ENCODE data around the gene NKAPD1. TPM values are rescaled to one million over a fixed set of nuclear protein-coding genes. Genes with fewer than 3 reads are reported as not detected.

Gene NKAPD1
- total and polyA plus RNA-seq, 2 of the 13 experiments (the other 11 are each of a cell fraction or from before 2014, with no cell fraction given): 11.2 to 22.5 TPM

- no peak for TF ChIP-seq ZNF143 (CRISPR knock-in tag; IDR thresholded peaks at IDR 0.05)
- peak; percentile 75 for TF ChIP-seq ZNF574 (CRISPR knock-in tag; IDR thresholded peaks at IDR 0.05)
- TF ChIP-seq RXRB (CRISPR knock-in tag; IDR thresholded peaks at IDR 0.05; ENCODE audit: borderline replicate concordance): no peak
- no peak for TF ChIP-seq ZNF230 (CRISPR knock-in tag; IDR thresholded peaks at IDR 0.05)
- peak; percentile 74 for TF ChIP-seq ZBTB7B (CRISPR knock-in tag; IDR thresholded peaks at IDR 0.05)
- no peak for TF ChIP-seq MTA3 (CRISPR knock-in tag; IDR thresholded peaks at IDR 0.05)
- TF ChIP-seq ZNF687 (CRISPR knock-in tag; IDR thresholded peaks at IDR 0.05): peak; percentile 74
- no peak for TF ChIP-seq JARID2 (CRISPR knock-in tag; IDR thresholded peaks at IDR 0.05; ENCODE audit: insufficient replicate concordance)
- TF ChIP-seq ZFP1 (CRISPR knock-in tag; IDR thresholded peaks at IDR 0.05): peak; percentile 65; the same call in 1 of the 2 replicates
- peak; percentile 39; the same call in 1 of the 2 replicates for TF ChIP-seq IRF2 (CRISPR knock-in tag; IDR thresholded peaks at IDR 0.05)
- peak; percentile 68; the same call in 1 of the 2 replicates for TF ChIP-seq KLF12 (CRISPR knock-in tag; IDR thresholded peaks at IDR 0.05; ENCODE audit: borderline replicate concordance)
- TF ChIP-seq ARHGAP35 (CRISPR knock-in tag; IDR thresholded peaks at IDR 0.05; ENCODE audit: borderline replicate concordance): no peak
- TF ChIP-seq HMG20B (CRISPR knock-in tag; conservative IDR thresholded peaks at IDR 0.05): no peak
- no peak for TF ChIP-seq ZNF282 (IDR thresholded peaks at IDR 0.05; ENCODE audit: partially characterized antibody)
- TF ChIP-seq FOXM1 (CRISPR knock-in tag; IDR thresholded peaks at IDR 0.05): no peak
- no peak for TF ChIP-seq PBX2 (CRISPR knock-in tag; IDR thresholded peaks at IDR 0.05)
- TF ChIP-seq ZSCAN12 (CRISPR knock-in tag; IDR thresholded peaks at IDR 0.05): no peak
- TF ChIP-seq ZMAT3 (CRISPR knock-in tag; conservative IDR thresholded peaks at IDR 0.05): no peak
- TF ChIP-seq TFAP4 (IDR thresholded peaks at IDR 0.05; ENCODE audit: borderline replicate concordance, low read depth): no peak
Measured at GRCh38 chr11:112073941-112074811, at the start of gene NKAPD1, which contains the start of gene PIH1D2 (continued).
